Measurements from ENCODE around the gene CALML6. TPM values are rescaled to one million over a fixed set of nuclear protein-coding genes. Genes with fewer than 3 reads are reported as not detected.
"Not testable (repeated sequence)": the region's sequence is repeated elsewhere in the genome, so short reads cannot be mapped to it uniquely, and the experiment has no call there.

CALML6 gene
- total RNA-seq, 1 donor: 0.36 TPM

GRCh38 chr1:1883092-1883873, 31.8 kb upstream of the CALML6 start:
- peaks cover 6% of the 10 kb centered on the region for H3K4me1 ChIP-seq (ENCODE audit: insufficient read depth, low read length)
- H3K36me3 ChIP-seq (ENCODE audit: insufficient read depth, low read length): no peaks in the 10 kb centered on the region
- H3K27ac ChIP-seq (ENCODE audit: low read depth, low read length): peak overlapping the region; percentile 37
- H3K79me2 ChIP-seq (ENCODE audit: insufficient read depth, low read length): peaks cover 95% of the 10 kb centered on the region
- H3K4me2 ChIP-seq (ENCODE audit: insufficient read depth, low read length): no peak overlapping the region
- H3K27me3 ChIP-seq (ENCODE audit: insufficient read depth, low read length): no peaks in the 10 kb centered on the region
- H2AFZ ChIP-seq (ENCODE audit: low read length): no peak overlapping the region
- TF ChIP-seq, protein P1, sequence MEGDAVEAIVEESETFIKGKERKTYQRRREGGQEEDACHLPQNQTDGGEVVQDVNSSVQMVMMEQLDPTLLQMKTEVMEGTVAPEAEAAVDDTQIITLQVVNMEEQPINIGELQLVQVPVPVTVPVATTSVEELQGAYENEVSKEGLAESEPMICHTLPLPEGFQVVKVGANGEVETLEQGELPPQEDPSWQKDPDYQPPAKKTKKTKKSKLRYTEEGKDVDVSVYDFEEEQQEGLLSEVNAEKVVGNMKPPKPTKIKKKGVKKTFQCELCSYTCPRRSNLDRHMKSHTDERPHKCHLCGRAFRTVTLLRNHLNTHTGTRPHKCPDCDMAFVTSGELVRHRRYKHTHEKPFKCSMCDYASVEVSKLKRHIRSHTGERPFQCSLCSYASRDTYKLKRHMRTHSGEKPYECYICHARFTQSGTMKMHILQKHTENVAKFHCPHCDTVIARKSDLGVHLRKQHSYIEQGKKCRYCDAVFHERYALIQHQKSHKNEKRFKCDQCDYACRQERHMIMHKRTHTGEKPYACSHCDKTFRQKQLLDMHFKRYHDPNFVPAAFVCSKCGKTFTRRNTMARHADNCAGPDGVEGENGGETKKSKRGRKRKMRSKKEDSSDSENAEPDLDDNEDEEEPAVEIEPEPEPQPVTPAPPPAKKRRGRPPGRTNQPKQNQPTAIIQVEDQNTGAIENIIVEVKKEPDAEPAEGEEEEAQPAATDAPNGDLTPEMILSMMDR (IDR thresholded peaks at IDR 0.05; ENCODE audit: extremely low read depth, low read depth, low read length): no peak
- DNase-seq (ENCODE audit: insufficient read length, low spot score, missing footprints): peak; percentile 63
- no peaks in the 10 kb centered on the region for H3K9me3 ChIP-seq (ENCODE audit: low read depth, low read length)
- no peak overlapping the region for H3K4me3 ChIP-seq (ENCODE audit: insufficient read depth, low read length)
- H4K20me1 ChIP-seq (ENCODE audit: insufficient read depth, low read length): peaks cover 83% of the 10 kb centered on the region

DNA sequence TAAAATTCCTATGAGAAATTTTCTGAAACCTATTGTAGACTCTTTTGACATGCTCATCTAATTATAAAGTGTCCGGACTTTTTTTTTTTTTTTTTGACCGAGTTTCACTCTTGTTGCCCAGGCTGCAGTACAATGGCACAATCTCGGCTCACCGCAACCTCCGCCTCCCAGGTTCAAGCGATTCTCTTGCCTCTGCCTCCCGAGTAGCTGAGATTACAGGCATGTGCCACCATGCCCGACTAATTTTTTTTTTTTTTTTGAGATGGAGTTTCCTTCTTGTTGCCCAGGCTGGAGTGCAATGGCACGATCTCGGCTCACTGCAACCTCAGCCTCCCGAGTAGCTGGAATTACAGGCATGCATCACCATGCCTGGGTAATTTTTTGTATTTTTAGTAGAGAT, 31.2 kb upstream of the CALML6 start:
- Histone ChIP-seq H3K79me2 (ENCODE audit: insufficient read depth, low read length) (peaks cover 95% of the 10 kb centered on the region), H4K20me1 (ENCODE audit: insufficient read depth, low read length) (peaks cover 83% of the 10 kb centered on the region), H3K4me1 (ENCODE audit: insufficient read depth, low read length) (peaks cover 11% of the 10 kb centered on the region)
- not testable (repeated sequence) for H2AFZ ChIP-seq (ENCODE audit: low read length); DNase-seq (ENCODE audit: insufficient read length, low spot score, missing footprints); H3K9me3 ChIP-seq (ENCODE audit: low read depth, low read length); H3K27ac ChIP-seq (ENCODE audit: low read depth, low read length); H3K27me3 ChIP-seq (ENCODE audit: insufficient read depth, low read length); H3K36me3 ChIP-seq (ENCODE audit: insufficient read depth, low read length); H3K4me3 ChIP-seq (ENCODE audit: insufficient read depth, low read length); H3K4me2 ChIP-seq (ENCODE audit: insufficient read depth, low read length)

DNA sequence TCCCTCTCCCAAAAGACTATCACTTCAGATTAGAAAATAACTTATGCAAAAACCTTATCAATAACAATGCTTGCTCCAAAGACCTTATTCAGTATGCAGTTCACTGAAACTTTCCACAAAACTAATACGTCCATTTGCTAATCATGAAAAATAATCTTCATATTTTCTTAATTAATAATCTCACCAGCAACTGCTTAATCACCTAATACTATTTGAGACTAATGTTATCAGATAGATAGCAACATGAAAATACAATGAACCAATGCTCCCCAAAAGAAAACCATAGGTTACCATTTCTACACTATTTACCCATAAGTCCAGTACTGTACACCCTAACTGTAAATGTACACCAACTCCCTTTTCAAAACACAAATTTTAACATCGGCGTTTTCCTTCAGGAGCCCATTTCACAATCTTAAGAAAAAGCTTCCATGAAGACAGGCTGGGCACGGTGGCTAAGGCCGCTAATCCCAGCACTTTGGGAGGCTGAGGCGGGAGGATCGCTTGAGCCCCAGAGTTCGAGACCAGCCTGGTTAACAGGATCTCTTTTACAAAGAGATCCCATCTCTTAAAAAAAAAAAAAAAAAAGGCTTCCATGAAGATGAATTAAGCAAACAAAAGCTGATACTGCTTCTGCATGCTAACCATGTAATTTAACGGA, 25.8 kb upstream of the CALML6 start:
- Histone ChIP-seq H3K27me3 (ENCODE audit: insufficient read depth, low read length) (no peaks in the 10 kb centered on the region), H3K4me1 (ENCODE audit: insufficient read depth, low read length) (peaks cover 21% of the 10 kb centered on the region), H3K4me2 (ENCODE audit: insufficient read depth, low read length) (peak overlapping the region; percentile 85), H3K4me3 (ENCODE audit: insufficient read depth, low read length) (peak overlapping the region; percentile 88), H3K79me2 (ENCODE audit: insufficient read depth, low read length) (peaks cover 63% of the 10 kb centered on the region), H3K27ac (ENCODE audit: low read depth, low read length) (peak overlapping the region; percentile 70), H4K20me1 (ENCODE audit: insufficient read depth, low read length) (peaks cover 45% of the 10 kb centered on the region), H3K36me3 (ENCODE audit: insufficient read depth, low read length) (no peaks in the 10 kb centered on the region), H3K9me3 (ENCODE audit: low read depth, low read length) (no peaks in the 10 kb centered on the region), H2AFZ (ENCODE audit: low read length) (no peak overlapping the region)
- peak; percentile 80 for DNase-seq (ENCODE audit: insufficient read length, low spot score, missing footprints)
- TF ChIP-seq, protein P1 (IDR thresholded peaks at IDR 0.05; ENCODE audit: extremely low read depth, low read depth, low read length): no peak

GRCh38 chr1:1889847-1890505, 25.1 kb upstream of the CALML6 start:
- no peaks in the 10 kb centered on the region for H3K9me3 ChIP-seq (ENCODE audit: low read depth, low read length)
- peak overlapping the region; percentile 88 for H3K4me3 ChIP-seq (ENCODE audit: insufficient read depth, low read length)
- peaks cover 38% of the 10 kb centered on the region for H4K20me1 ChIP-seq (ENCODE audit: insufficient read depth, low read length)
- peak overlapping the region; percentile 70 for H3K27ac ChIP-seq (ENCODE audit: low read depth, low read length)
- H3K79me2 ChIP-seq (ENCODE audit: insufficient read depth, low read length): peaks cover 56% of the 10 kb centered on the region
- DNase-seq (ENCODE audit: insufficient read length, low spot score, missing footprints): peak; percentile 97
- H3K4me2 ChIP-seq (ENCODE audit: insufficient read depth, low read length): peak overlapping the region; percentile 85
- no peaks in the 10 kb centered on the region for H3K27me3 ChIP-seq (ENCODE audit: insufficient read depth, low read length)
- TF ChIP-seq, protein P1 (IDR thresholded peaks at IDR 0.05; ENCODE audit: extremely low read depth, low read depth, low read length): no peak
- no peaks in the 10 kb centered on the region for H3K36me3 ChIP-seq (ENCODE audit: insufficient read depth, low read length)
- peaks cover 25% of the 10 kb centered on the region for H3K4me1 ChIP-seq (ENCODE audit: insufficient read depth, low read length)
- H2AFZ ChIP-seq (ENCODE audit: low read length): peak overlapping the region; percentile 41
